HTR-8/SVneo (cell line): ENCODE results near the gene ROR2.

ENCODE experiments used
- DNase-seq: peaks from one replicate; pipeline ENCODE4 v3.0.0; 2011; ENCODE audit warnings: low spot score, mixed read lengths; ENCODE audit not compliant: insufficient read length
- FAIRE-seq: peaks from 2 replicates; lab custom pipeline; 2011; peaks lifted over from hg19 to GRCh38; lab: Jason Lieb, UNC

Gene ROR2

GRCh38 chr9:91949392-91949945 lies 559 bp downstream of the ROR2 start:
- FAIRE-seq (no peak), DNase-seq (no peak)

- DNase-seq: peak; percentile 55
- no peak for FAIRE-seq
Measured at GRCh38 chr9:91948597-91949391, 1.2 kb downstream of the ROR2 start.

GRCh38 chr9:91948101-91948596 lies 1.9 kb downstream of the ROR2 start:
- FAIRE-seq (no peak), DNase-seq (no peak)

- no peak for FAIRE-seq
- DNase-seq: no peak
Measured at GRCh38 chr9:91946653-91947488, 3.2 kb downstream of the ROR2 start.

GRCh38 chr9:91946196-91946595 lies 3.8 kb downstream of the ROR2 start:
- FAIRE-seq: no peak
- DNase-seq: no peak

GRCh38 chr9:91945277-91946085 lies 4.5 kb downstream of the ROR2 start:
- DNase-seq (no peak), FAIRE-seq (no peak)

GRCh38 chr9:91944711-91945110 lies 5.3 kb downstream of the ROR2 start:
- DNase-seq (no peak), FAIRE-seq (no peak)

- FAIRE-seq: no peak
- no peak for DNase-seq
Measured at GRCh38 chr9:91943478-91944470, 6.3 kb downstream of the ROR2 start.

GRCh38 chr9:91942201-91942600 lies 7.8 kb downstream of the ROR2 start:
- FAIRE-seq (no peak), DNase-seq (no peak)

GRCh38 chr9:91939978-91940377 lies 10.1 kb downstream of the ROR2 start:
- FAIRE-seq (no peak), DNase-seq (no peak)

- FAIRE-seq (no peak), DNase-seq (no peak)
Measured at GRCh38 chr9:91937727-91938126, 12.3 kb downstream of the ROR2 start.

- no peak for FAIRE-seq
- DNase-seq: no peak
Measured at GRCh38 chr9:91937056-91937455, 13.0 kb downstream of the ROR2 start.

- FAIRE-seq: no peak
- no peak for DNase-seq
Measured at GRCh38 chr9:91935805-91936514, 14.1 kb downstream of the ROR2 start.

- DNase-seq (no peak), FAIRE-seq (no peak)
Measured at GRCh38 chr9:91935066-91935749, 14.8 kb downstream of the ROR2 start.

GRCh38 chr9:91934654-91935053 lies 15.4 kb downstream of the ROR2 start:
- DNase-seq: no peak
- FAIRE-seq: no peak

- FAIRE-seq: no peak
Measured at GRCh38 chr9:91933556-91934352, 16.3 kb downstream of the ROR2 start.

GRCh38 chr9:91930475-91930874 lies 19.6 kb downstream of the ROR2 start:
- FAIRE-seq: no peak
- no peak for DNase-seq

More at GRCh38 chr9:91933556-91934352, 16.3 kb downstream of the ROR2 start:
- no peak for DNase-seq
